Neural progenitor cell (in vitro differentiated cells): ENCODE data around the gene NFE2L3.

Experiments used
- CTCF ChIP-seq: fragments of 200-600 bp; sonication (generic); IDR thresholded peaks from 2 replicates; pipeline ENCODE4 v1.5.1; 2017; ENCODE audit warnings: antibody characterized with exemption, mild to moderate bottlenecking
- EZH2 ChIP-seq: fragments of 200-600 bp; sonication (generic); IDR thresholded peaks from 2 replicates; pipeline ENCODE4 v1.6.1; 2017; ENCODE audit warnings: antibody characterized with exemption, mild to moderate bottlenecking, moderate library complexity
- EZH2phosphoT487 ChIP-seq: fragments of 200-600 bp; sonication (generic); IDR thresholded peaks from 2 replicates; pipeline ENCODE4 v1.6.1; 2017; ENCODE audit warnings: antibody characterized with exemption

GRCh38 chr7:26166684-26167266 is 14.8 kb downstream of the NFE2L3 start:
- TF ChIP-seq CTCF: no peak
- TF ChIP-seq EZH2: no peak
- no peak for TF ChIP-seq EZH2phosphoT487
